ENCODE measurements around the gene APP.

The APP gene

DNA sequence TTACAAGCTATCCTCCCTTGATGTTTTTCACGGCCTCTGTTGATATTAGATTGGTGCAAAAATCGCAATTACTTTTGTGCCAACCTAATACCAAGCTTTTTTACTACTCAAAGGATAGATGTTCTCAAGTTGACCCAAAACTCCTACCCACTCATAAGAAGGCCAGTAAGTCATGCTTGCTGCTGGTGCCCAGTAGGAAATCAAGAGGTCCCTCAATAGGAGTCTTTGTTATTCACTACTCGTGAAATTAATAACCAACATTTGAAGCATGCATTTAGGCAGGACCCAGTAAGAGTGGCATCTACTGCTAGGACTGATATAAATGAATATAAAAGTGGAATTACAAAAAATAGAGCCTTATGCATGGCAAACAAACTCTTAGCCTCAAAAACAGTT lies 52.6 kb downstream of the APP start:
- Histone ChIP-seq H3F3A (ENCODE audit: insufficient read depth) (no peaks in the 10 kb centered on the region), H2AFZ (ENCODE audit: low read depth, low read length, severe bottlenecking) (no peak overlapping the region), H4K20me1 (ENCODE audit: low read depth, low read length) (no peaks in the 10 kb centered on the region), H3K27me3 (ENCODE audit: low read length) (no peaks in the 10 kb centered on the region), H3K9me2 (replicated peaks; ENCODE audit: insufficient read depth, low read length) (no peaks in the 10 kb centered on the region), H3K4me3 (ENCODE audit: insufficient read depth, low read length, poor library complexity, severe bottlenecking) (no peak overlapping the region), H3K27ac (ENCODE audit: low read depth, low read length) (no peak overlapping the region), H3K9ac (ENCODE audit: low read length) (no peak overlapping the region), H3K36me3 (ENCODE audit: low read length) (no peaks in the 10 kb centered on the region), H3K79me2 (ENCODE audit: insufficient read depth, low read length) (no peaks in the 10 kb centered on the region), H3K9me3 (ENCODE audit: insufficient read depth, low read length) (no peaks in the 10 kb centered on the region), H3K4me2 (ENCODE audit: low read depth, low read length, poor library complexity, severe bottlenecking) (no peak overlapping the region)
- no peak for TF ChIP-seq EZH2phosphoT487 (conservative IDR thresholded peaks at IDR 0.05; ENCODE audit: low read length)
- TF ChIP-seq, protein P1, sequence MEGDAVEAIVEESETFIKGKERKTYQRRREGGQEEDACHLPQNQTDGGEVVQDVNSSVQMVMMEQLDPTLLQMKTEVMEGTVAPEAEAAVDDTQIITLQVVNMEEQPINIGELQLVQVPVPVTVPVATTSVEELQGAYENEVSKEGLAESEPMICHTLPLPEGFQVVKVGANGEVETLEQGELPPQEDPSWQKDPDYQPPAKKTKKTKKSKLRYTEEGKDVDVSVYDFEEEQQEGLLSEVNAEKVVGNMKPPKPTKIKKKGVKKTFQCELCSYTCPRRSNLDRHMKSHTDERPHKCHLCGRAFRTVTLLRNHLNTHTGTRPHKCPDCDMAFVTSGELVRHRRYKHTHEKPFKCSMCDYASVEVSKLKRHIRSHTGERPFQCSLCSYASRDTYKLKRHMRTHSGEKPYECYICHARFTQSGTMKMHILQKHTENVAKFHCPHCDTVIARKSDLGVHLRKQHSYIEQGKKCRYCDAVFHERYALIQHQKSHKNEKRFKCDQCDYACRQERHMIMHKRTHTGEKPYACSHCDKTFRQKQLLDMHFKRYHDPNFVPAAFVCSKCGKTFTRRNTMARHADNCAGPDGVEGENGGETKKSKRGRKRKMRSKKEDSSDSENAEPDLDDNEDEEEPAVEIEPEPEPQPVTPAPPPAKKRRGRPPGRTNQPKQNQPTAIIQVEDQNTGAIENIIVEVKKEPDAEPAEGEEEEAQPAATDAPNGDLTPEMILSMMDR (IDR thresholded peaks at IDR 0.05; ENCODE audit: insufficient read depth, low read length, poor library complexity, severe bottlenecking), result no peak

DNA sequence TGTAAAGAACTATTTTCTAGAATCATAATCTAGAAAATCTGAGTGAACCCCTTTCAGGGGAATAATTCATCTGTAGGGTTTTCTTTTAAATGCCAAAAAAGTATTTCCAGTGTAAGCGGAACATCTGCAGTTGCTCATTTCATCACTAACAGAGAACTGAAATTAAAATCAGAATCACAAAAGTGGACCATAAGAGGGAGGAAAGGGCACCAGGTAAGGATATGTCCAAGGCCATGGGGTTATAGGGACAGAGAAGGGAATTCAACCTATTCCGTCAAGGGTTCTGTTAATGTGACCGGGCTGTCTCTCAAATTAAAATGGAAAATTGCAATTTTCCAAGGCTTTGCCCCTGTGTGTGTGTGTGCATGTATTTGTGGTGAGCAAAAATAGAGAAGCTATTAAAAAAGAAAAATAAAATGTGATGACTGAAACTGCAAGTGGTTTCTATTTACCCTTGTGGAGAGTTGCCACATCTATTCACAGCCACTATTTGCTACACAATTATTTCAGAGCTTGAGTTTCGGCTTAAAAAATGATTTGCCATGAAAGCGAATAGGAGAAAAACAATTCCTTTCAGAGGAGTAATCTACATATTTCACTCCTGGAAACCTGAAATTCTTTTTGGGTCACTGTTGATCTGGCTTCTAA lies 53.1 kb downstream of the APP start:
- no peaks in the 10 kb centered on the region for H3K36me3 ChIP-seq (ENCODE audit: low read length)
- TF ChIP-seq, protein P1 (IDR thresholded peaks at IDR 0.05; ENCODE audit: insufficient read depth, low read length, poor library complexity, severe bottlenecking), result no peak
- no peak for TF ChIP-seq EZH2phosphoT487 (conservative IDR thresholded peaks at IDR 0.05; ENCODE audit: low read length)
- no peak overlapping the region for H3K9ac ChIP-seq (ENCODE audit: low read length)
- H2AFZ ChIP-seq (ENCODE audit: low read depth, low read length, severe bottlenecking), result no peak overlapping the region
- H3K4me3 ChIP-seq (ENCODE audit: insufficient read depth, low read length, poor library complexity, severe bottlenecking), result no peak overlapping the region
- no peak overlapping the region for H3K4me2 ChIP-seq (ENCODE audit: low read depth, low read length, poor library complexity, severe bottlenecking)
- no peaks in the 10 kb centered on the region for H3K9me3 ChIP-seq (ENCODE audit: insufficient read depth, low read length)
- no peaks in the 10 kb centered on the region for H4K20me1 ChIP-seq (ENCODE audit: low read depth, low read length)
- H3K27ac ChIP-seq (ENCODE audit: low read depth, low read length), result no peak overlapping the region
- H3K27me3 ChIP-seq (ENCODE audit: low read length), result no peaks in the 10 kb centered on the region
- H3K9me2 ChIP-seq (replicated peaks; ENCODE audit: insufficient read depth, low read length), result no peaks in the 10 kb centered on the region
- no peaks in the 10 kb centered on the region for H3K79me2 ChIP-seq (ENCODE audit: insufficient read depth, low read length)
- no peaks in the 10 kb centered on the region for H3F3A ChIP-seq (ENCODE audit: insufficient read depth)

DNA sequence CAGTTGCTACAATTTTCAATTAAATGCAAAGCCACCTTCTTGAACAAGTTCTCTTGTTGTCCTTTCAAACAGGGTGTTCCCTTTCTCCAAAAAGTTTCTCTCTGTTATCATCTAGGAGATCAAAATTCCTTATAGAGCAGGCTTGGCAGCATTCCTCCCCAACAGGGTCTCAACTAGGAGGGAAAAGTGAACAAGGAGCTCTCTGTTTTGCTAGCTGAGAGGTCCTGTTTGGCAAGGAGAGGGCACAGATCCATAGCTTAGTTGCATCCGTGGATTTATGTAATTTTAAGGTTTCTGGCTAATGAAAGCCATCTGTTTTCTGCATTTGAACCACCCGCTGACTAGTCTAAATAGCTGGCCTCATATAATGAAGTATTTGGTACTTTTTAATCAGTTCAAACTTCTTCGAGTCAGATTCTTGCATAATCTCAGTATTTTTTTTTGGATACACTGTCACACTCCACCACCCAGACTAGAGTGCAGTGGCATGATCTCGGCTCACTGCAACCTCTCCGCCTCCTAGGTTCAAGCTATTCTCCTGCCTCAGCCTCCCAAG lies 54.0 kb downstream of the APP start:
- no peaks in the 10 kb centered on the region for H4K20me1 ChIP-seq (ENCODE audit: low read depth, low read length)
- H2AFZ ChIP-seq (ENCODE audit: low read depth, low read length, severe bottlenecking), result no peak overlapping the region
- no peak overlapping the region for H3K4me3 ChIP-seq (ENCODE audit: insufficient read depth, low read length, poor library complexity, severe bottlenecking)
- H3K9me2 ChIP-seq (replicated peaks; ENCODE audit: insufficient read depth, low read length), result no peaks in the 10 kb centered on the region
- no peaks in the 10 kb centered on the region for H3K27me3 ChIP-seq (ENCODE audit: low read length)
- H3K27ac ChIP-seq (ENCODE audit: low read depth, low read length), result no peak overlapping the region
- no peaks in the 10 kb centered on the region for H3K36me3 ChIP-seq (ENCODE audit: low read length)
- no peaks in the 10 kb centered on the region for H3F3A ChIP-seq (ENCODE audit: insufficient read depth)
- no peak for TF ChIP-seq EZH2phosphoT487 (conservative IDR thresholded peaks at IDR 0.05; ENCODE audit: low read length)
- TF ChIP-seq, protein P1 (IDR thresholded peaks at IDR 0.05; ENCODE audit: insufficient read depth, low read length, poor library complexity, severe bottlenecking), result no peak
- no peak overlapping the region for H3K9ac ChIP-seq (ENCODE audit: low read length)
- H3K4me2 ChIP-seq (ENCODE audit: low read depth, low read length, poor library complexity, severe bottlenecking), result no peak overlapping the region
- no peaks in the 10 kb centered on the region for H3K9me3 ChIP-seq (ENCODE audit: insufficient read depth, low read length)
- H3K79me2 ChIP-seq (ENCODE audit: insufficient read depth, low read length), result no peaks in the 10 kb centered on the region
